GM12874 (cell line): Measurements from ENCODE around the gene GPS2.

ENCODE experiments used
- TF ChIP-seq, protein P1 (sequence below): IDR thresholded peaks from 2 replicates; pipeline ENCODE4 v1.5.1; 2011; ENCODE audit warnings: low read depth, mild to moderate bottlenecking, control low read depth, low read length, moderate library complexity; ENCODE audit not compliant: insufficient read depth

Gene GPS2, protein sequence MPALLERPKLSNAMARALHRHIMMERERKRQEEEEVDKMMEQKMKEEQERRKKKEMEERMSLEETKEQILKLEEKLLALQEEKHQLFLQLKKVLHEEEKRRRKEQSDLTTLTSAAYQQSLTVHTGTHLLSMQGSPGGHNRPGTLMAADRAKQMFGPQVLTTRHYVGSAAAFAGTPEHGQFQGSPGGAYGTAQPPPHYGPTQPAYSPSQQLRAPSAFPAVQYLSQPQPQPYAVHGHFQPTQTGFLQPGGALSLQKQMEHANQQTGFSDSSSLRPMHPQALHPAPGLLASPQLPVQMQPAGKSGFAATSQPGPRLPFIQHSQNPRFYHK

DNA sequence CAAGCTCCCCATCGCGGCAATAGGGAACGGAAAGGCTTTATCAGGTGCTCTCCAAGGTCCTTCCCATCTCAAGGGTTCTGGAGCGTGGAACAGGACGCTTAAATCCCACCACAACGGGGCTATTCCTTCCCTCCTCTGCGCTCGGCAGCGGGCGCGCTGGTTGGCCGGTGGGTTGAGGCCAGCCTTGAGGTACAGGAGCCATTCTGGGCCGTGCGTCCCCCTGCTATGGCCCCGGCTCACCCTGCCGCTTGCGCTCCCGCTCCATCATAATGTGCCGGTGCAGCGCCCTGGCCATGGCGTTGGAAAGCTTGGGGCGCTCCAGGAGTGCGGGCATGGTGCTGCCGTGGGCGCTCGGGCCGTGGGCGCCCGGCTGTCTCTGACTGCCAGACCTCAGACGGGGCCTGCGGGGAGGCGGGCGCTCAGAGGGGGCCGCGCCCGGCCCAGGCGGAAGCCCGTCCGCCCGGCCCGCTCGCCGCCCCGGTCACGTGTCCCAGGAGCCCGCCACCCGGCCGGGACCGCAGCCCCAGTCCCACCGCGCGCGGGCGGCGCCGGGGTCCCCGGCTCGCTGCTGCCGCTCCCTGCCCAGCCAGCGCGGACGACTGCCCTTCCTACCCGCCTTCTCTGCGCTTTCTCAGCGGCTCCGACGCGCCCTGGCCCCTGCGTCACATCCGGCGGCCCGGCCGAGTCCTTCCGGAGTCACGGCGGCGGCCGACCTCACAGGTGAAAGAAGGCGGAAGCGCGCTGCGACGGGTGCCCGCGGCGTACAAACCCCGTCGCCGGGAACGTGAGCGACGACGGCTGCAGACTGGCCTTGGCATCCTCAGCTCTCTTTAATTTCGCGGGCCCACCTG, at the start of gene GPS2:
Gene GPS2, minus strand, starts transcription at position 642 of the 851 bp plus-strand sequence. Its CDS starts 308 bp downstream, at position 334.
- TF ChIP-seq, protein P1, sequence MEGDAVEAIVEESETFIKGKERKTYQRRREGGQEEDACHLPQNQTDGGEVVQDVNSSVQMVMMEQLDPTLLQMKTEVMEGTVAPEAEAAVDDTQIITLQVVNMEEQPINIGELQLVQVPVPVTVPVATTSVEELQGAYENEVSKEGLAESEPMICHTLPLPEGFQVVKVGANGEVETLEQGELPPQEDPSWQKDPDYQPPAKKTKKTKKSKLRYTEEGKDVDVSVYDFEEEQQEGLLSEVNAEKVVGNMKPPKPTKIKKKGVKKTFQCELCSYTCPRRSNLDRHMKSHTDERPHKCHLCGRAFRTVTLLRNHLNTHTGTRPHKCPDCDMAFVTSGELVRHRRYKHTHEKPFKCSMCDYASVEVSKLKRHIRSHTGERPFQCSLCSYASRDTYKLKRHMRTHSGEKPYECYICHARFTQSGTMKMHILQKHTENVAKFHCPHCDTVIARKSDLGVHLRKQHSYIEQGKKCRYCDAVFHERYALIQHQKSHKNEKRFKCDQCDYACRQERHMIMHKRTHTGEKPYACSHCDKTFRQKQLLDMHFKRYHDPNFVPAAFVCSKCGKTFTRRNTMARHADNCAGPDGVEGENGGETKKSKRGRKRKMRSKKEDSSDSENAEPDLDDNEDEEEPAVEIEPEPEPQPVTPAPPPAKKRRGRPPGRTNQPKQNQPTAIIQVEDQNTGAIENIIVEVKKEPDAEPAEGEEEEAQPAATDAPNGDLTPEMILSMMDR = no peak

DNA sequence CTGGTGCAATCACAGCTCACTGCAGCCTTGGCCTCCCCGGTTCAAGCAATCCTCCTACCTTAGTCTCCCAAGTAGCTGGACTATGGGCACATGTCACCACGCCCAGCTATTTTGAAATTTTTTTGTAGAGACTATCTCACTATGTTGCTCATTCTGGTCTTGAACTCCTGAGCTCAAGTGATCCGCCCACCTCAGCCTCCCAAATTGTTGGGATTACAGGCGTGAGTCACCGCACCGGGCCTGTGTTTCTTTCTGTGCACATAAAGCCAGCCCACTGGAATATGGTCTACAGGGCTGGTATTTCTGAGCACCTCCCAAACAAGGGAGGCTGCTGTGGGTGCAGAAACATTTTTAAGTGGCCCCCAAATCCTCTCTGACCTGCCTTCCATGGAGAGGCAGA, 48.2 kb upstream of the GPS2 start:
- TF ChIP-seq, protein P1 = no peak

DNA sequence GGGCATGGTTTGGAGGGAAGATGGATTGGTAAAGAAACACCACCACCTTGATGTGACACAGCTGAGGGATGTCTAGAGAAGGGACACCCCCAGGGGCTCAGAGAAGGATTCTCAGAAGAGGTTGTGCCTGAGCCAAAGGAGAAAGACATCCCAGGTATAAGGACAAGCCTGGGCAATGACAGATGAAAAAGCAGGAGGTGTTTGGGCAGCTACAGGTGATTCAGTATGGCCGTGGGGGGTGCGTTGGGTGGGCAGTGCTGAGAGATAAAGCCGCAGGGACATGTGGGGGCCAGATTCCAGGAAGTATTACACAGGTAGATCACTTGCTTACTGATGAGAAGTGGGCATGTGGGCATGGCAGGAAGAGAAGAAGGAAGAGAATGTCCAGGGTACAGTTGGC, 46.7 kb upstream of the GPS2 start:
- TF ChIP-seq, protein P1 = no peak

DNA sequence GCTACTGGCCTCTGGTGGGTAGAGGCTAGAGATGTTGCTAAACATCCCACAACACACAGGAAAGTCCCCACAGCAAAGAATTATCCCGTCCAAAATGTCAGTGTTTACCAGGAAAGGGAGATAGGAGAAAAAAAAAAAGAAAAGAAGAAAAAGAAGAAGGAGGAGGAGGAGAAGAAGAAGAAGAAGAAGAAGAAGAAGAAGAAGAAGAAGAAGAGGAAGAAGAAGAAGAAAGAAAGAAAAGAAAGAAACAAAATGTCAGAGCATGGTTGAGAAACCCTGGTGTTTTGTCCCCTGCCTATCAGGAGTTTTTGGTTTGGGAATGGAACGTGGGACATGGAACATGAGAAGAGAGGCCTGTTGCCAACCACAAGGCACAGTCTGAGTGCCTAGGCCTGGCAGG, 42.2 kb upstream of the GPS2 start:
- TF ChIP-seq, protein P1 = no peak

DNA sequence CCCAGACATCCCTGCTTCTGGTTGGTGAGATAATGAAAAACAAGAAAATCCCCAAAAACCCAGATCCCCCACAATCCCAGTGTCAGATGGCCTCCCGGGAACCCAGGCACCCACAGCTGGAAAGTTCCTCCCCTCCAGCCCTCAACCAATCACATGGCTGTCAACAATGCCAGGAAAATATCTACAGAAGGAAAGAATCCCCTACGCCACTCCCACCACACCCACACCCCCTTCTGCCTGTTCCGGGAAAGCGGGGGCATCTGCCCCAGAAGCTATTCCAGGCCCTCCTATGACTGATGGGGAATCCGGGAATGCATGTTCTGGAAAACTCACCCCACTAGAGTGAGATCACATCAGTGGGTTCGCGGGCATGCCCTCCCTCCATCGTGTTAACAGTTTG, 41.6 kb upstream of the GPS2 start:
- TF ChIP-seq, protein P1 = no peak

DNA sequence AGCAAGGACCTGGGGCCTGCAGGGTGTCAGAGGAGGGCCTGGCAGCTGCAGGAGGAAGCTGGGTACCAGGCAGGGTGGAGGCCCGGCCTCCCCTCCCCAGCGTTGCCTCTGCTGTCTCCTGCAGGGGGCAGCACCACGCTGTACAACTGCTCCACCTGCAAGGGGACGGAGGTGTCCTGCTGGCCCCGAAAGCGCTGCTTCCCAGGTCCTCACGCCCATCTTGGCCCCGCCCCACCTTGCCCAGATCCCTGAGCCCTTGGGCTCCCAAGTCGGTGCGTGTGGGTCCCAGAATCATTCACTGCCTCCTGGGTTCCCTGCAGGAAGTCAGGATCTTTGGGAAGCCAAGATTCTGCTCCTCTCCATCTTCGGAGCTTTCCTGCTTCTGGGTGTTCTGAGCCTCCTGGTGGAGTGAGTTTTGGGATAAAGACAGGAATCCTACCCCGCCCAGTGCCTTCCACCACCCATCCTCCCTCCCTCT, 41.0 kb upstream of the GPS2 start:
- TF ChIP-seq, protein P1 = peak; percentile 97

DNA sequence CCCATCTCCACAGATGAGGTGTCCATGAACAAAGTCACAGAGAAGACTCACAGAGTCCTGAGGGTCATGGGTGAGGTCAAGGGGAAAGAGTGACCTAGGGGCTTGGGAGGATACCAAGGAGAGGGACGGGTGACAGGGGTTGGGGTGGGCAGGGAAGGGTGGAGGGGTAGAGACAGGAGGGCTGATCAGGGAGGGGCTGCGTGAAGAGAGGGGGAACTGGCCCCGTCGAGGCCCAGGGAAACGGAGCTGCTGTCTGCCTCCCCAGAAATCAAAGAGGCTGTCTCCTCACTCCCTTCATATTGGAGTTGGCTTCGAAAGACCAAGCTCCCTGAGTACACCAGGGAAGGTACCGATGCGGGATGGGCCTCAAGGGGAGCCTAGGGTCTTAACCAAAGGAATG, 40.4 kb upstream of the GPS2 start:
- TF ChIP-seq, protein P1 = no peak
